Suprapubic skin (tissue), 4 donors: Measurements from ENCODE around the gene SH3GL2. TPM values are rescaled to one million over a fixed set of nuclear protein-coding genes. Genes with fewer than 3 reads are reported as not detected.

ENCODE experiments used
- DNase-seq, 2 donors: peaks; one replicate each; pipeline ENCODE4 v3.0.0-alpha.2; 2019; ENCODE audit warnings: low spot score in 2 of 2
- H3K27ac ChIP-seq: fragments of 200-600 bp; sonication (generic); one replicate; pipeline ENCODE4 v1.5.1; 2019
- H3K27me3 ChIP-seq: fragments of 200-600 bp; sonication (generic); one replicate; pipeline ENCODE4 v1.5.1; 2019
- H3K36me3 ChIP-seq: fragments of 200-600 bp; sonication (generic); one replicate; pipeline ENCODE4 v1.5.1; 2019
- H3K4me1 ChIP-seq: fragments of 200-600 bp; sonication (generic); one replicate; pipeline ENCODE4 v1.5.1; 2019
- H3K4me3 ChIP-seq: fragments of 200-600 bp; sonication (generic); one replicate; pipeline ENCODE4 v1.5.1; 2019; ENCODE audit warnings: mild to moderate bottlenecking
- H3K9me3 ChIP-seq: fragments of 200-600 bp; sonication (generic); one replicate; pipeline ENCODE4 v1.5.1; 2019
- CTCF ChIP-seq, 2 donors: fragments of 200-600 bp in 1 of 2; fragments of 450-650 bp in 1 of 2; sonication (generic) in 1 of 2; IDR thresholded peaks; one replicate each; pipeline ENCODE4 v1.5.1; 2016 to 2019; ENCODE audit warnings: antibody characterized with exemption in 2 of 2, mild to moderate bottlenecking in 1 of 2, moderate library complexity in 1 of 2
- EP300 ChIP-seq: sonication (generic); formaldehyde crosslinking; IDR thresholded peaks from one replicate; pipeline ENCODE4 v1.6.1; 2017; ENCODE audit warnings: antibody characterized with exemption
- POLR2A ChIP-seq, 2 donors: fragments of 450-650 bp; IDR thresholded peaks; one replicate each; pipeline ENCODE4 v1.6.1; 2017; ENCODE audit warnings: antibody characterized with exemption in 2 of 2, mild to moderate bottlenecking in 2 of 2, moderate library complexity in 2 of 2
- POLR2AphosphoS5 ChIP-seq, 3 donors: sonication (generic); formaldehyde crosslinking; IDR thresholded peaks; one replicate each; pipeline ENCODE4 v1.6.1; 2017; ENCODE audit warnings: antibody characterized with exemption in 3 of 3
- WGBS: methylation state at CpG from one replicate; pipeline ENCODE4 v1.1.5; 2018; 5-methylcytosine and 5-hydroxymethylcytosine counted together
- total RNA-seq, 4 donors: library from RNA; depleted of rRNA; stranded (reverse); fragments of >200 nt; gene quantifications; one replicate each; pipeline ENCODE4 v1.1.0, GENCODE V29; 2016

Gene SH3GL2
- total RNA-seq, 4 donors from 2014 or later, result not detected

- Histone ChIP-seq H3K36me3 (no peaks in the 10 kb centered on the region), H3K27ac (no peak overlapping the region), H3K4me3 (no peak overlapping the region), H3K4me1 (no peaks in the 10 kb centered on the region), H3K9me3 (no peaks in the 10 kb centered on the region), H3K27me3 (no peaks in the 10 kb centered on the region)
- WGBS, result 57% methylated on average over 2 of the region's 2 CpGs
- TF ChIP-seq POLR2A (IDR thresholded peaks at IDR 0.05), result no peak
- no peak for TF ChIP-seq EP300
- TF ChIP-seq CTCF (IDR thresholded peaks at IDR 0.05), result no peak
- TF ChIP-seq POLR2AphosphoS5 (IDR thresholded peaks at IDR 0.05), result no peak
- no peak for DNase-seq
These were observed 27.8 kb upstream of the SH3GL2 start for GRCh38 chr9:17551023-17551422.

- Histone ChIP-seq H3K4me1 (no peaks in the 10 kb centered on the region), H3K9me3 (no peaks in the 10 kb centered on the region), H3K27ac (no peak overlapping the region), H3K36me3 (no peaks in the 10 kb centered on the region), H3K27me3 (no peaks in the 10 kb centered on the region), H3K4me3 (no peak overlapping the region)
- 67% methylated on average over 4 of the region's 4 CpGs for WGBS
- DNase-seq, result no peak
- no peak for TF ChIP-seq EP300
- TF ChIP-seq POLR2AphosphoS5 (IDR thresholded peaks at IDR 0.05), result no peak
These were observed 23.4 kb upstream of the SH3GL2 start for GRCh38 chr9:17555362-17556054.

- Histone ChIP-seq H3K4me3 (no peak overlapping the region), H3K9me3 (no peaks in the 10 kb centered on the region), H3K4me1 (no peaks in the 10 kb centered on the region), H3K27ac (no peak overlapping the region), H3K36me3 (no peaks in the 10 kb centered on the region), H3K27me3 (no peaks in the 10 kb centered on the region)
- TF ChIP-seq POLR2A (IDR thresholded peaks at IDR 0.05), result no peak
- no peak for TF ChIP-seq EP300
- no peak for TF ChIP-seq CTCF (IDR thresholded peaks at IDR 0.05)
- TF ChIP-seq POLR2AphosphoS5 (IDR thresholded peaks at IDR 0.05), result no peak
- DNase-seq, result no peak
- 66% methylated on average over 8 of the region's 8 CpGs for WGBS
These were observed 22.6 kb upstream of the SH3GL2 start for GRCh38 chr9:17556255-17556654.

GRCh38 chr9:17556935-17557334 is 21.9 kb upstream of the SH3GL2 start:
- H3K4me3 ChIP-seq, result no peak overlapping the region
- no peaks in the 10 kb centered on the region for H3K36me3 ChIP-seq
- DNase-seq, result no peak
- H3K27me3 ChIP-seq, result no peaks in the 10 kb centered on the region
- 23% methylated on average over 2 of the region's 2 CpGs for WGBS
- H3K4me1 ChIP-seq, result no peaks in the 10 kb centered on the region
- H3K27ac ChIP-seq, result no peak overlapping the region
- TF ChIP-seq POLR2AphosphoS5 (IDR thresholded peaks at IDR 0.05) (no peak), EP300 (no peak), POLR2A (IDR thresholded peaks at IDR 0.05) (no peak), CTCF (IDR thresholded peaks at IDR 0.05) (no peak)
- H3K9me3 ChIP-seq, result no peaks in the 10 kb centered on the region

GRCh38 chr9:17571825-17572224 is 7.0 kb upstream of the SH3GL2 start:
- Histone ChIP-seq H3K4me3 (no peak overlapping the region), H3K9me3 (no peaks in the 10 kb centered on the region), H3K4me1 (no peaks in the 10 kb centered on the region), H3K27ac (no peak overlapping the region), H3K36me3 (no peaks in the 10 kb centered on the region), H3K27me3 (peaks cover 2% of the 10 kb centered on the region)
- no peak for TF ChIP-seq POLR2A (IDR thresholded peaks at IDR 0.05)
- TF ChIP-seq EP300, result no peak
- no peak for TF ChIP-seq POLR2AphosphoS5 (IDR thresholded peaks at IDR 0.05)
- no peak for TF ChIP-seq CTCF (IDR thresholded peaks at IDR 0.05)
- WGBS, result 57% methylated on average over 5 of the region's 5 CpGs
- DNase-seq, result no peak

GRCh38 chr9:17574342-17574741 is 4.5 kb upstream of the SH3GL2 start:
- Histone ChIP-seq H3K27ac (no peak overlapping the region), H3K36me3 (no peaks in the 10 kb centered on the region), H3K9me3 (no peaks in the 10 kb centered on the region), H3K4me1 (peaks cover 11% of the 10 kb centered on the region), H3K27me3 (peaks cover 27% of the 10 kb centered on the region), H3K4me3 (no peak overlapping the region)
- TF ChIP-seq POLR2AphosphoS5 (IDR thresholded peaks at IDR 0.05) (no peak), CTCF (IDR thresholded peaks at IDR 0.05) (no peak), EP300 (no peak), POLR2A (IDR thresholded peaks at IDR 0.05) (no peak)
- WGBS, result 56% methylated on average over 2 of the region's 2 CpGs
- no peak for DNase-seq
